Heart right ventricle (tissue), 16 donors: ENCODE results near the gene PTPRD. TPM values are rescaled to one million over a fixed set of nuclear protein-coding genes. Genes with fewer than 3 reads are reported as not detected.

Experiments
- ATAC-seq, 8 donors: fragments of 200-7000 bp; cut with Tn5 transposase; one replicate each; pipeline ENCODE4 v1.9.1; 2020; ENCODE audit warnings: mild to moderate bottlenecking in 8 of 8, moderate library complexity in 8 of 8, moderate number of reproducible peaks in 1 of 8
- DNase-seq, 2 donors: peaks; one replicate each; pipeline ENCODE4 v3.0.0-alpha.2; 2020
- H3K27ac ChIP-seq, 10 donors: fragments of 200-600 bp; sonication (generic) in 2 of 10; one replicate each; pipeline versions ENCODE4 v1.5.0 to v1.8.0; 2020 to 2022; ENCODE audit warnings: mild to moderate bottlenecking in 3 of 10
- H3K27me3 ChIP-seq, 7 donors: fragments of 200-600 bp; one replicate each; pipeline ENCODE4 v1.8.0; 2021 to 2022; ENCODE audit warnings: mild to moderate bottlenecking in 2 of 7
- H3K36me3 ChIP-seq, 9 donors: fragments of 200-600 bp; sonication (generic) in 1 of 9; one replicate each; pipeline versions ENCODE4 v1.5.0 to v1.8.0; 2020 to 2022; ENCODE audit warnings: mild to moderate bottlenecking in 2 of 9
- H3K4me1 ChIP-seq, 9 donors: fragments of 200-600 bp; sonication (generic) in 1 of 9; one replicate each; pipeline versions ENCODE4 v1.5.0 to v1.8.0; 2020 to 2022; ENCODE audit warnings: mild to moderate bottlenecking in 4 of 9
- H3K4me3 ChIP-seq, 10 donors: fragments of 200-600 bp; sonication (generic) in 2 of 10; one replicate each; pipeline versions ENCODE4 v1.5.0 to v1.8.0; 2020 to 2022; ENCODE audit warnings: mild to moderate bottlenecking in 7 of 10, moderate library complexity in 2 of 10
- H3K9me3 ChIP-seq, 11 donors: fragments of 200-600 bp in 10 of 11; sonication (generic) in 2 of 11; one replicate each; pipeline versions ENCODE4 v1.5.0 to v1.8.0; 2013 to 2022; ENCODE audit warnings: mild to moderate bottlenecking in 2 of 11, control low read depth in 1 of 11, moderate library complexity in 1 of 11
- CTCF ChIP-seq, 9 donors: fragments of 200-600 bp; sonication (generic) in 2 of 9; IDR thresholded peaks; one replicate each; pipeline versions ENCODE4 v1.5.0 to v1.8.0; 2021 to 2022; ENCODE audit warnings: antibody characterized with exemption in 9 of 9, mild to moderate bottlenecking in 5 of 9, moderate library complexity in 1 of 9
- WGBS, 2 donors: extraction: QIAGEN DNeasy Blood & Tissue Kit; methylation state at CpG; one replicate each; pipeline ENCODE4 v1.1.7; 2013; ENCODE audit warnings: inconsistent platforms in 1 of 2; 5-methylcytosine and 5-hydroxymethylcytosine counted together
- intact Hi-C, 10 donors: fragments of 100-400 bp; cut with DNase I; formaldehyde crosslinking; loops; one replicate each; pipeline versions ENCODE4 v1.11.1 to v1.14.2; 2022
- polyA plus RNA-seq, 2 donors: library from polyadenylated mRNA; stranded (reverse); fragments of 200-250 nt; gene quantifications; one replicate each; pipeline ENCODE4 v1.2.3, GENCODE V29; 2013
- total RNA-seq, 10 donors: library from RNA; stranded (reverse); fragmentation: NEBNext Ultra II Directional in 3 of 10; extraction: Animal tissue kit (Norgen Biotek cat#: 25700) in 3 of 10; gene quantifications; one replicate each; pipeline versions ENCODE4 v1.2.1 to v1.2.4, GENCODE V29; 2021 to 2023
- donor health status: Arrhythmogenic right ventricular cardiomyopathy.
- donor health status: ischemic (EF 13 %, LVEDD 7.1; RV severe dilation, severe dysfunction).
- donor health status: healthy with polysubstance abuse.
- donor health status: DM: no; HTN: yes; CAD: no.
- donor health status: DM: no; HTN: no; CAD: no.
- donor health status: ischemic (EF 25% LVEDD 6.9; RV normal size, moderate dysfunction).
- donor health status: ischemic (EF 25% LVEDD 5.7; RV mildly dilated, moderate dysfunction).
- donor health status: healthy.
- donor health status: DM: yes; HTN: yes; CAD: no.
- donor health status: Ischemic cardiomyopathy.
- donor health status: ischemic (EF 35%, LVEDD 5.7; RV mildly dilated, moderate dysfunction).
- donor health status: nonischemic (EF 11% LVEDD 7.7; RV severe dilation, severe dysfunction).
- donor health status: DM: yes; HTN: yes; CAD: no.
- donor health status: PGD.
- donor health status: ischemic (EF 29% LVEDD 5.4; RV normal size, mild dysfunction).
- donor health status: nonischemic (EF 23%, LVEDD 6.1; RV moderate dilation, normal function).

The PTPRD gene
- total and polyA plus RNA-seq, 12 donors: 1.4 to 25.2 (median 13.0) TPM

GRCh38 chr9:8718121-8718725 lies 1894.6 kb downstream of the PTPRD start:
- peak overlapping the region in 2 of 10 donors; percentile 8 to 32 for H3K27ac ChIP-seq
- 56 to 68% methylated on average over 4 of the region's 4 CpGs for WGBS, 2 donors
- H3K27me3 ChIP-seq: no peaks in the 10 kb centered on the region
- H3K4me1 ChIP-seq: no peaks in the 10 kb centered on the region
- peak in 4 of 8 donors; percentile 65 to 81 (median 69) for ATAC-seq
- intact Hi-C loops: no loop called here
- H3K4me3 ChIP-seq: peak overlapping the region in 1 of 10 donors; percentile 31
- TF ChIP-seq CTCF (IDR thresholded peaks at IDR 0.05): no peak
- no peaks in the 10 kb centered on the region for H3K36me3 ChIP-seq
- H3K9me3 ChIP-seq: no peaks in the 10 kb centered on the region
- no peak for DNase-seq

- intact Hi-C loops: no loop called here
- ATAC-seq: no peak
- Histone ChIP-seq H3K27ac (no peak overlapping the region), H3K4me3 (no peak overlapping the region), H3K9me3 (no peaks in the 10 kb centered on the region), H3K36me3 (no peaks in the 10 kb centered on the region), H3K4me1 (no peaks in the 10 kb centered on the region), H3K27me3 (no peaks in the 10 kb centered on the region)
- 83 to 89% methylated on average over 3 of the region's 3 CpGs for WGBS, 2 donors
- DNase-seq: no peak
- no peak for TF ChIP-seq CTCF (IDR thresholded peaks at IDR 0.05)
These were observed 1895.7 kb downstream of the PTPRD start for GRCh38 chr9:8717146-8717545.

GRCh38 chr9:8715788-8716187 lies 1897.0 kb downstream of the PTPRD start:
- Histone ChIP-seq H3K36me3 (no peaks in the 10 kb centered on the region), H3K9me3 (no peaks in the 10 kb centered on the region), H3K4me1 (no peaks in the 10 kb centered on the region), H3K4me3 (no peak overlapping the region), H3K27ac (no peak overlapping the region), H3K27me3 (no peaks in the 10 kb centered on the region)
- WGBS, 2 donors: 68 to 72% methylated on average over 2 of the region's 2 CpGs
- intact Hi-C loops: no loop called here
- TF ChIP-seq CTCF (IDR thresholded peaks at IDR 0.05): no peak
- DNase-seq (no peak), ATAC-seq (no peak)

GRCh38 chr9:8713811-8714165 lies 1899.0 kb downstream of the PTPRD start:
- intact Hi-C loops: no loop called here
- 81 to 84% methylated on average over 8 of the region's 8 CpGs for WGBS, 2 donors

More at GRCh38 chr9:8713811-8714165, 1899.0 kb downstream of the PTPRD start:
- no peak overlapping the region for H3K4me3 ChIP-seq
- H3K9me3 ChIP-seq: no peaks in the 10 kb centered on the region
- H3K36me3 ChIP-seq: no peaks in the 10 kb centered on the region
- H3K27me3 ChIP-seq: no peaks in the 10 kb centered on the region
- TF ChIP-seq CTCF (IDR thresholded peaks at IDR 0.05): no peak
- no peaks in the 10 kb centered on the region for H3K4me1 ChIP-seq
- H3K27ac ChIP-seq: no peak overlapping the region
- DNase-seq (no peak), ATAC-seq (no peak)
